Measurements from ENCODE around the gene PMM2. TPM values are rescaled to one million over a fixed set of nuclear protein-coding genes. Genes with fewer than 3 reads are reported as not detected.
"Not testable (repeated sequence)": the region's sequence is repeated elsewhere in the genome, so short reads cannot be mapped to it uniquely, and the experiment has no call there.

PMM2 gene
- total RNA-seq, 2 experiments from 2014 or later = 41.7 to 41.8 TPM

- Mint-ChIP-seq H3K36me3 (ENCODE audit: low read depth) (peaks cover 21% of the 10 kb centered on the region), H3K9me3 (no peaks in the 10 kb centered on the region), H3K27me3 (no peaks in the 10 kb centered on the region), H3K4me3 (peak overlapping the region; percentile 97), H3K27ac (peak overlapping the region; percentile 95), H3K4me1 (peaks cover 57% of the 10 kb centered on the region)
- DNase-seq = no peak
- ChIA-PET POLR2A (interaction anchor here (0.8 to 5.2 kb wide), 25 partner anchors 8 to 246 kb away, joined by 3 to 84 read pairs (median 6); partner anchors contain the start of genes ABAT, HAPSTR1, LITAFD and METTL22), CTCF (interaction anchor here (1.0 to 6.9 kb wide), 8 partner anchors 13 to 271 kb away, joined by 3 to 64 read pairs (median 4); partner anchors contain the start of genes LITAFD, PMM2 and TMEM186)
Measured at GRCh38 chr16:8867932-8868415, 70.3 kb downstream of the PMM2 start.

GRCh38 chr16:8868416-8869211 lies 71.0 kb downstream of the PMM2 start, which contains the start of gene CARHSP1:
TSS of gene CARHSP1 (minus strand) at chr16:8869006. CDS start at chr16:8859328, 9,678 bp downstream.
- DNase-seq = peak; percentile 89
- peaks cover 59% of the 10 kb centered on the region for H3K4me1 Mint-ChIP-seq
- H3K4me3 Mint-ChIP-seq = peak within 1 kb of the TSS; percentile 97
- H3K27me3 Mint-ChIP-seq = no peaks in the 10 kb centered on the region
- peak within 1 kb of the TSS; percentile 95 for H3K27ac Mint-ChIP-seq
- no peaks in the 10 kb centered on the region for H3K9me3 Mint-ChIP-seq
- H3K36me3 Mint-ChIP-seq (ENCODE audit: low read depth) = peaks cover 21% of the 10 kb centered on the region
- ChIA-PET CTCF (interaction anchor here (1.0 to 6.9 kb wide), 9 partner anchors 13 to 271 kb away, joined by 3 to 64 read pairs (median 4); partner anchors contain the start of genes LITAFD, PMM2 and TMEM186), POLR2A (interaction anchor here (0.6 to 5.2 kb wide), 38 partner anchors 9 to 1876 kb away, joined by 3 to 84 read pairs (median 5); partner anchors contain the start of genes ABAT, HAPSTR1, LITAFD and METTL22)

- H3K4me3 Mint-ChIP-seq = peak overlapping the region; percentile 97
- POLR2A ChIA-PET = interaction anchor here (0.6 to 5.2 kb wide), 34 partner anchors 10 to 1875 kb away, joined by 3 to 84 read pairs (median 5); partner anchors contain the start of genes ABAT, HAPSTR1, LITAFD and PMM2
- H3K9me3 Mint-ChIP-seq = no peaks in the 10 kb centered on the region
- CTCF ChIA-PET = interaction anchor here (1.0 to 6.9 kb wide), 9 partner anchors 12 to 270 kb away, joined by 3 to 64 read pairs (median 4); partner anchors contain the start of genes LITAFD, PMM2 and TMEM186
- peaks cover 16% of the 10 kb centered on the region for H3K36me3 Mint-ChIP-seq (ENCODE audit: low read depth)
- peaks cover 57% of the 10 kb centered on the region for H3K4me1 Mint-ChIP-seq
- peak overlapping the region; percentile 94 for H3K27ac Mint-ChIP-seq
- no peaks in the 10 kb centered on the region for H3K27me3 Mint-ChIP-seq
- no peak for DNase-seq
Measured at GRCh38 chr16:8869212-8869987, 71.8 kb downstream of the PMM2 start.

GRCh38 chr16:8869988-8870241 lies 72.3 kb downstream of the PMM2 start:
- not testable (repeated sequence) for H3K27me3 Mint-ChIP-seq, H3K4me3 Mint-ChIP-seq, DNase-seq, H3K9me3 Mint-ChIP-seq
- ChIA-PET POLR2A (interaction anchor here (0.7 to 5.2 kb wide), 8 partner anchors 9 to 1870 kb away, joined by 3 to 84 read pairs (median 24); partner anchors contain the start of genes ABAT and HAPSTR1), CTCF (interaction anchor here (1.3 to 6.9 kb wide), 2 partner anchors 12 to 66 kb away, joined by 3 to 64 read pairs; partner anchors contain the start of gene LITAFD)
- Mint-ChIP-seq H3K36me3 (ENCODE audit: low read depth) (peaks cover 16% of the 10 kb centered on the region), H3K4me1 (peaks cover 57% of the 10 kb centered on the region), H3K27ac (peak overlapping the region; percentile 94)

- Mint-ChIP-seq H3K36me3 (ENCODE audit: low read depth) (peaks cover 11% of the 10 kb centered on the region), H3K4me3 (no peak overlapping the region), H3K9me3 (no peaks in the 10 kb centered on the region), H3K4me1 (peaks cover 42% of the 10 kb centered on the region), H3K27me3 (no peaks in the 10 kb centered on the region), H3K27ac (no peak overlapping the region)
- ChIA-PET CTCF (interaction anchor here (1.1 to 6.9 kb wide), 2 partner anchors 9 to 71 kb away, joined by 3 to 64 read pairs; partner anchors contain the start of gene LITAFD), POLR2A (interaction anchor here (1.3 to 5.2 kb wide), 3 partner anchors 8 to 92 kb away, joined by 4 to 84 read pairs (median 6); partner anchors contain the start of gene USP7)
- no peak for DNase-seq
Measured at GRCh38 chr16:8872071-8872470, 74.4 kb downstream of the PMM2 start.

DNA sequence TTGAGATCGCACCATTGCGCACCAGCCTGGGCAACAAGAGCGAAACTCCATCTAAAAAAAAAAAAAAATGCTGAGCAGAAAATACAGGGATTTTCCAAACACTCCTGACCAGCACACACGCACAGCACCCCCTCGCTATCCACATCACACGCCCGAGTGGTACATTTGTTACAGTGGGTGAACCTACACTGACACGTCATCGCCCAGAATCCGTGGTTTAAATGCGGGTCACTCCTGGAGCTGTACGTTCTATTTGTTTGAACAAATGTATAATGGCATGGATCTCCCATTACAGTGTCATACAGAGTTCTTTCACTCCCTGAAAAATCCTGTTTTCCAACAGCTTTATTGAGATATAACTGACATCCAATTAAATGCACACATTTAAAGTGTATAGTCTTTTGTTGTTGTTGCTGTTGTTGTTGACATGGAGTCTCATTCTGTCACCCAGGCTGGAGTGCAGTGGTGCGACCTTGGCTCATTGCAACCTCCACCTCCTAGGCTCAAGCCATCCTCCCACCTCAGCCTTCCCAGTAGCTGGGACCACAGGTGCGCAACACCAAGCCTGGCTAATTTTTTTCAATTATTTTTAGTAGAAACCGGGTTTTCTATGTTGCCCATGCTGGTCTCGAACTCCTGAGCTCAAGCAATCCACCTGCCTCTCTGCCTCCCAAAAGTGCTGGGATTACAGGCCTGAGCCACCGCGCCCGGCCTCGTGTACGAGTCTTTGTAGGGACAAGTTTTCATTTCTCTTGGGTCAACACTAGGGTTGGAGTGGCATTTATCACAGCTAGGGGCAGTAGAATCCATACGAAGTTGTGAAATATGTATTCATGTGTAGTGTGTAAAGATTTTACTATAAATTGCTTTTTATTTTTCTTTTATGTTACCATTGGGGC lies 75.6 kb downstream of the PMM2 start:
- H3K9me3 Mint-ChIP-seq = no peaks in the 10 kb centered on the region
- ChIA-PET POLR2A (interaction anchor here (1.1 to 1.2 kb wide), 2 partner anchors 18 to 19 kb away, joined by 3 read pairs; no protein-coding TSS in a partner anchor), CTCF (interaction anchor here (0.7 to 6.9 kb wide), 4 partner anchors 8 to 200 kb away, joined by 3 to 64 read pairs (median 3); partner anchors contain the start of gene LITAFD)
- H3K27me3 Mint-ChIP-seq = no peaks in the 10 kb centered on the region
- DNase-seq = no peak
- H3K4me1 Mint-ChIP-seq = peaks cover 39% of the 10 kb centered on the region
- H3K4me3 Mint-ChIP-seq = no peak overlapping the region
- no peak overlapping the region for H3K27ac Mint-ChIP-seq
- no peaks in the 10 kb centered on the region for H3K36me3 Mint-ChIP-seq (ENCODE audit: low read depth)

DNA sequence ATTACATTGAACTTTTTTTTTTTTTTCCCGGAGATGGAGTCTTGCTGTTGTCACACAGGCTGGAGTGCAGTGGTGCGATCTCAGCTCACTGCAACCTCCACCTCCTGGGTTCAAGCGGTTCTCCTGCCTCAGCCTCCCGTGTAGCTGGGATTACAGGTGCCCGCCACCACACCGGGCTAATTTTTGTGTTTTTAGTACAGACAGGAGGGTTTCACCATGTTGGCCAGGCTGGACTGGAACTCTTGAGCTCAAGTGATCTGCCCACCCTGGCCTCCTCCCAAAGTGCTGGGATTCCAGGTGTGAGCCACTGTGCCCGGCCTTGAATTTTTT lies 76.2 kb downstream of the PMM2 start:
- ChIA-PET POLR2A (interaction anchor here (0.6 to 1.2 kb wide), 3 partner anchors 17 to 252 kb away, joined by 3 read pairs; no protein-coding TSS in a partner anchor), CTCF (interaction anchor here (0.6 to 1.2 kb wide), 4 partner anchors 10 to 1623 kb away, joined by 3 to 4 read pairs (median 3); no protein-coding TSS in a partner anchor)
- not testable (repeated sequence) for H3K9me3 Mint-ChIP-seq; H3K36me3 Mint-ChIP-seq (ENCODE audit: low read depth); H3K27me3 Mint-ChIP-seq; DNase-seq; H3K4me3 Mint-ChIP-seq; H3K27ac Mint-ChIP-seq
- H3K4me1 Mint-ChIP-seq = peaks cover 45% of the 10 kb centered on the region

DNA sequence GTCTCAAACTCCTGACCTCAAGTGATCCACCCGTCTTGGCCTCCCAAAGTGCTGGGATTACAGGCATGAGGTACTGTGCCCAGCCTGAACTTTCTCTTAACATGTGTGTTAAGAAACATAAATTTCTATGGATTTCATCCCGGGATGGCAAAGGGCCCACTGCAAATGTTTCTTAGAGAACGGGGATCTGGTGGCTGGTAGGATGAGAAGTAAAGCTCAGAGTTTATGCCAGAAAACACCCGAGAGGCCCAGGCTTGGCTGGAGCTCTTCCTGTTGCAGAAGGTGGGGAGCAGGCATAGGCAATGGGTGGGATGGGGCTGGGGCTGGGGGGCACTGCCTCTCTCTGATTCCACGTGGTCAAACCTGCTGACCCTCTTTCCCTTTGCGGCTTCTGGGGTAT lies 76.7 kb downstream of the PMM2 start:
- H3K9me3 Mint-ChIP-seq = no peaks in the 10 kb centered on the region
- H3K36me3 Mint-ChIP-seq (ENCODE audit: low read depth) = no peaks in the 10 kb centered on the region
- DNase-seq = no peak
- H3K4me1 Mint-ChIP-seq = peaks cover 43% of the 10 kb centered on the region
- no peak overlapping the region for H3K4me3 Mint-ChIP-seq
- H3K27me3 Mint-ChIP-seq = no peaks in the 10 kb centered on the region
- H3K27ac Mint-ChIP-seq = no peak overlapping the region
- CTCF ChIA-PET = interaction anchor here (0.6 to 1.2 kb wide), 3 partner anchors 10 to 1623 kb away, joined by 3 to 4 read pairs (median 3); no protein-coding TSS in a partner anchor
- POLR2A ChIA-PET = interaction anchor here (0.6 to 1.2 kb wide), 5 partner anchors 17 to 252 kb away, joined by 3 read pairs; partner anchors contain the start of gene PMM2

DNA sequence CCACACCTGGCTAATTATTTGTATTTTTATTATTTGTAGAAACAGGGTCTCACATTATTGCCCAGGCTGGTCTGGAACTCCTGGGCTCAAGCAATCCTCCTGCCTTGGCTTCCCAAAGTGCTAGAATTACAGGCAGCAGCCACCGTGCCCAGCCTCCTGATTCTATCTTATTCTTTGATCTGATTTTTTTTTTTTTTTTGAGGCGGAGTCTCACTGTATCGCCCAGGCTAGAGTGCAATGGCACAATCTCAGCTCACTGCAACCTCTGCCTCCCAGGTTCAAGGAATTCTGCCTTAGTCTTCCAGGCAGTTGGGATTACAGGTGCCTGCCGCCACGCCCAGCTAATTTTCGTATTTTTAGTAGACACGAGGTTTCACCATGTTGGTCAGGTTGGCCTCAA lies 77.7 kb downstream of the PMM2 start:
- H3K27me3 Mint-ChIP-seq; DNase-seq; CTCF ChIA-PET; POLR2A ChIA-PET; H3K4me3 Mint-ChIP-seq; H3K36me3 Mint-ChIP-seq (ENCODE audit: low read depth); H3K27ac Mint-ChIP-seq; H3K9me3 Mint-ChIP-seq: not testable (repeated sequence)
- peaks cover 39% of the 10 kb centered on the region for H3K4me1 Mint-ChIP-seq

DNA sequence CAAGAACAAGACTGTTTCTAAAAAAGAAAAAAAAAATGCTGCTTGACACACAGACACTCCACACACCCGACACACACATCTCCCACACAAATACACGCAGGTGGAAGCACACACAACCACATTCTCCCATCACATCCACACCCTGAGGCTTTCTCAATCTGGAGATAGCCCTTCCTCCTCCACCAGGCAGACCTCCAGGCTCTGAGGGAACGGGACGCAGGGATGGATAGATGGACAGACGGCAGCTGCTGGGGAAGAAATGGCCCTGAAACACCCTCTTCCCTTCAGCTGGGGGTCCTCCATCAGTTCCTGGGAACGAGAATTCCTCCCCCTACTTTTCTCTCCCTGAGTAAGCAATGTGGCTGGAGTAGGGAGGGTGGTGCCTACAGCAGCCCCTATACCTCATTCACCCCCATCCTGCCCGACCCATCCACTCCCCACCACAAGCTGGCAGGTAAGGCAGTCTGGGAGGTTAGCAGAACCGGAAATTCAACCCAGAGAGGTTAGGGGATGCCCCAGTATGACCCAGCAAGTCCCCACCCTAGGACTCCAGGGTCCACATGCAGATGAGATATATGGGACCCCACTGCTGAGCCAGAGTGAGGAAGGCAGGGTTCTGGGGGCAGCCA lies 80.4 kb downstream of the PMM2 start:
- DNase-seq = no peak
- Mint-ChIP-seq H3K9me3 (no peaks in the 10 kb centered on the region), H3K27me3 (no peaks in the 10 kb centered on the region), H3K4me3 (no peak overlapping the region), H3K4me1 (peaks cover 31% of the 10 kb centered on the region), H3K27ac (no peak overlapping the region), H3K36me3 (ENCODE audit: low read depth) (no peaks in the 10 kb centered on the region)
- POLR2A ChIA-PET = interaction anchor here (0.6 to 3.6 kb wide), 2 partner anchors 9 to 13 kb away, joined by 3 to 29 read pairs; partner anchors contain the start of gene CARHSP1
- CTCF ChIA-PET = interaction anchor here (0.6 to 6.4 kb wide), 4 partner anchors 8 to 311 kb away, joined by 3 to 64 read pairs (median 12); partner anchors contain the start of gene CARHSP1

GRCh38 chr16:8878523-8878911 lies 80.9 kb downstream of the PMM2 start:
- no peaks in the 10 kb centered on the region for H3K36me3 Mint-ChIP-seq (ENCODE audit: low read depth)
- H3K9me3 Mint-ChIP-seq = no peaks in the 10 kb centered on the region
- H3K4me3 Mint-ChIP-seq = no peak overlapping the region
- no peak for DNase-seq
- CTCF ChIA-PET = interaction anchor here (0.6 to 6.4 kb wide), 6 partner anchors 8 to 312 kb away, joined by 3 to 64 read pairs (median 18); partner anchors contain the start of genes CARHSP1, PMM2 and TMEM186
- POLR2A ChIA-PET = interaction anchor here (0.6 to 3.6 kb wide), 2 partner anchors 10 to 14 kb away, joined by 3 to 29 read pairs; partner anchors contain the start of gene CARHSP1
- no peaks in the 10 kb centered on the region for H3K27me3 Mint-ChIP-seq
- H3K27ac Mint-ChIP-seq = no peak overlapping the region
- H3K4me1 Mint-ChIP-seq = peaks cover 30% of the 10 kb centered on the region

Data from activated CD4-positive, alpha-beta memory T cell treated with anti-CD3 and anti-CD28 coated beads, Interleukin-2, amount 10 ng/mL, durations not matched to agents 7 days and 5 days (primary cell).